A549 (cell line): Measurements from ENCODE around the gene PTPRD. TPM values are rescaled to one million over a fixed set of nuclear protein-coding genes. Genes with fewer than 3 reads are reported as not detected.

ENCODE experiments used
- ATAC-seq, 2 experiments: fragments of 200-7000 bp in 1 of 2; fragments of >200 bp in 1 of 2; cut with Nextera tagmentation in 1 of 2; cut with Tn5 transposase in 1 of 2; 3 replicates each; pipeline versions ENCODE4 v1.8.0 to v1.9.1; 2018 to 2020; ENCODE audit warnings: mild to moderate bottlenecking in 1 of 2, moderate library complexity in 1 of 2
- CTCF ChIA-PET: fragments of 300-600 bp; sonication (Branson Sonifier 250); formaldehyde crosslinking; extraction: SDS; loops from one replicate; lab custom pipeline; 2021; ENCODE audit warnings: antibody characterized with exemption, inconsistent platforms; lab: Yijun Ruan, JAX
- POLR2A ChIA-PET: fragments of 350-600 bp; formaldehyde crosslinking; extraction: SDS; loops from one replicate; lab custom pipeline; 2021; ENCODE audit warnings: antibody characterized with exemption, inconsistent platforms; lab: Yijun Ruan, JAX
- DNase-seq, 2 experiments: peaks; one replicate each; pipeline versions ENCODE4 v3.0.0 to v3.0.0-alpha.2; 2011 to 2016; ENCODE audit warnings: low read depth in 1 of 2, low spot score in 1 of 2
- FAIRE-seq: peaks from 2 replicates; lab custom pipeline; 2011; peaks lifted over from hg19 to GRCh38; lab: Jason Lieb, UNC
- H3K27ac ChIP-seq, 2 experiments: fragments of >200 bp; sonication (Bioruptor Twin); formaldehyde crosslinking; 3 replicates each; pipeline ENCODE4 v1.5.1; 2016 to 2017
- H3K4me1 ChIP-seq: fragments of >200 bp; sonication (Bioruptor Twin); formaldehyde crosslinking; 3 replicates; pipeline ENCODE4 v1.6.1; 2016
- H3K4me2 ChIP-seq: fragments of >200 bp; sonication (Bioruptor Twin); formaldehyde crosslinking; 3 replicates; pipeline ENCODE4 v1.6.1; 2016
- H3K4me3 ChIP-seq: fragments of >200 bp; sonication (Bioruptor Twin); formaldehyde crosslinking; 3 replicates; pipeline ENCODE4 v1.5.1; 2016
- H3K9me3 ChIP-seq: fragments of >200 bp; sonication (Bioruptor Twin); formaldehyde crosslinking; 3 replicates; pipeline ENCODE4 v1.6.1; 2016
- CBX8 ChIP-seq: fragments of 200-600 bp; sonication (generic); IDR thresholded peaks from 2 replicates; pipeline ENCODE4 v1.6.1; 2016
- CEBPB ChIP-seq, 2 experiments: fragments of >200 bp in 1 of 2; sonication (Bioruptor Twin) in 1 of 2; formaldehyde crosslinking in 1 of 2; IDR thresholded peaks; 2 replicates each; pipeline ENCODE4 v1.6.1; 2012 to 2016
- CHD2 ChIP-seq: fragments of 150-350 bp; IDR thresholded peaks from 2 replicates; pipeline ENCODE4 v1.6.1; 2014; ENCODE audit warnings: low read length; ENCODE audit not compliant: partially characterized antibody
- CHD4 ChIP-seq: fragments of 200-600 bp; sonication (generic); IDR thresholded peaks from 2 replicates; pipeline ENCODE4 v1.6.1; 2016; ENCODE audit warnings: antibody characterized with exemption, mild to moderate bottlenecking, borderline replicate concordance
- EHF ChIP-seq: fragments of 250-450 bp; sonication (Bioruptor Pico); IDR thresholded peaks from 2 replicates; pipeline ENCODE4 v1.5.0; 2020; ENCODE audit warnings: mild to moderate bottlenecking
- FOSL2 ChIP-seq, 2 experiments: fragments of 450-650 bp in 1 of 2; fragments of >200 bp in 1 of 2; sonication (Bioruptor Twin) in 1 of 2; formaldehyde crosslinking; IDR thresholded peaks; 2 replicates each; pipeline versions ENCODE4 v1.5.0 to v1.6.1; 2016 to 2020; ENCODE audit warnings: mild to moderate bottlenecking in 1 of 2, moderate library complexity in 1 of 2
- GATA3 ChIP-seq: IDR thresholded peaks from 2 replicates; pipeline ENCODE4 v1.6.1; 2012; ENCODE audit warnings: borderline replicate concordance
- HEYL ChIP-seq: fragments of 250-450 bp; sonication (Bioruptor Pico); IDR thresholded peaks from 2 replicates; pipeline ENCODE4 v1.8.0; 2021; ENCODE audit warnings: mild to moderate bottlenecking, moderate library complexity
- HOXA7 ChIP-seq: fragments of 250-450 bp; sonication (Bioruptor Pico); IDR thresholded peaks from 2 replicates; pipeline ENCODE4 v1.5.0; 2020; ENCODE audit warnings: mild to moderate bottlenecking, moderate library complexity
- HOXB5 ChIP-seq: fragments of 250-450 bp; sonication (Bioruptor Pico); IDR thresholded peaks from 2 replicates; pipeline ENCODE4 v1.5.0; 2020; ENCODE audit warnings: mild to moderate bottlenecking, moderate library complexity
- JUNB ChIP-seq: fragments of >200 bp; sonication (Bioruptor Twin); formaldehyde crosslinking; IDR thresholded peaks from 2 replicates; pipeline ENCODE4 v1.6.1; 2016
- MAFK ChIP-seq: fragments of 450-650 bp; IDR thresholded peaks from 2 replicates; pipeline ENCODE4 v1.6.1; 2014; ENCODE audit not compliant: partially characterized antibody
- MYC ChIP-seq: IDR thresholded peaks from 2 replicates; pipeline ENCODE4 v1.6.1; 2012; ENCODE audit warnings: mild to moderate bottlenecking, inconsistent platforms, low read length, improper control_type of control experiment, borderline replicate concordance
- NFE2L2 ChIP-seq: fragments of 150-350 bp; conservative IDR thresholded peaks from 2 replicates; pipeline ENCODE4 v1.6.1; 2014; ENCODE audit warnings: low read length
- RAD21 ChIP-seq, 2 experiments: fragments of >200 bp in 1 of 2; sonication (Bioruptor Twin) in 1 of 2; formaldehyde crosslinking in 1 of 2; IDR thresholded peaks in 1 of 2; conservative IDR thresholded peaks in 1 of 2; 2 replicates in 1 of 2; 3 replicates in 1 of 2; pipeline ENCODE4 v1.6.1; 2012 to 2018; ENCODE audit warnings: inconsistent platforms in 1 of 2
- RARB ChIP-seq: fragments of 250-450 bp; sonication (Bioruptor Pico); IDR thresholded peaks from 2 replicates; pipeline ENCODE4 v1.8.0; 2021; ENCODE audit warnings: mild to moderate bottlenecking, moderate library complexity
- RFX5 ChIP-seq: fragments of 450-650 bp; IDR thresholded peaks from 2 replicates; pipeline ENCODE4 v1.7.1; 2014; ENCODE audit warnings: antibody characterized with exemption, mild to moderate bottlenecking, moderate library complexity
- RNF2 ChIP-seq: fragments of 200-600 bp; sonication (generic); IDR thresholded peaks from 2 replicates; pipeline ENCODE4 v1.6.1; 2016; ENCODE audit warnings: low read depth, mild to moderate bottlenecking, antibody characterized with exemption, moderate library complexity, borderline replicate concordance
- ZC3H11A ChIP-seq: fragments of 450-650 bp; IDR thresholded peaks from 2 replicates; pipeline ENCODE4 v1.6.1; 2014; ENCODE audit warnings: antibody characterized with exemption, mild to moderate bottlenecking
- ZFP36 ChIP-seq: fragments of 450-650 bp; IDR thresholded peaks from 2 replicates; pipeline ENCODE4 v1.6.1; 2014; ENCODE audit warnings: borderline replicate concordance; ENCODE audit not compliant: partially characterized antibody
- WGBS: methylation state at CpG from one replicate; pipeline ENCODE4 v1.1.6; 2017; ENCODE audit errors: missing lambda C conversion rate; 5-methylcytosine and 5-hydroxymethylcytosine counted together
- polyA plus RNA-seq, 4 experiments: library from polyadenylated mRNA; depleted of rRNA in 3 of 4; stranded (reverse); fragments of >200 nt; fragmentation: RNase III in 1 of 4; extraction: RNeasy Plus Mini Kit Qiagen cat#74134 plus additional on column Dnase treatment in 1 of 4; gene quantifications; 2 replicates in 3 of 4; 3 replicates in 1 of 4; pipeline ENCODE4 v1.2.3, GENCODE V29; 2011 to 2017
- TF ChIP-seq, protein P1 (sequence below): IDR thresholded peaks from 2 replicates; pipeline ENCODE4 v1.6.1; 2012; ENCODE audit warnings: low read depth, borderline replicate concordance
- TF ChIP-seq, protein P2 (sequence below): fragments of >200 bp; sonication (Bioruptor Twin); formaldehyde crosslinking; IDR thresholded peaks from 3 replicates; pipeline ENCODE4 v1.5.1; 2016
- TF ChIP-seq, protein P3 (sequence below): fragments of 150-350 bp; IDR thresholded peaks from 2 replicates; pipeline ENCODE4 v1.6.1; 2014; ENCODE audit warnings: low read depth, mild to moderate bottlenecking, low read length
- TF ChIP-seq, protein P4 (sequence below): fragments of 200-600 bp; sonication (generic); IDR thresholded peaks from 2 replicates; pipeline ENCODE4 v1.6.1; 2016; ENCODE audit warnings: antibody characterized with exemption, mild to moderate bottlenecking, moderate library complexity
- TF ChIP-seq, protein P5 (sequence below): IDR thresholded peaks from 2 replicates; pipeline ENCODE4 v1.6.1; 2012
- TF ChIP-seq, protein P6 (sequence below): IDR thresholded peaks from 2 replicates; pipeline ENCODE4 v1.6.1; 2012

The PTPRD gene
- polyA plus RNA-seq, 2 of the 4 experiments (the other 2 are of a cell fraction), result 0.39 to 1.3 TPM

DNA sequence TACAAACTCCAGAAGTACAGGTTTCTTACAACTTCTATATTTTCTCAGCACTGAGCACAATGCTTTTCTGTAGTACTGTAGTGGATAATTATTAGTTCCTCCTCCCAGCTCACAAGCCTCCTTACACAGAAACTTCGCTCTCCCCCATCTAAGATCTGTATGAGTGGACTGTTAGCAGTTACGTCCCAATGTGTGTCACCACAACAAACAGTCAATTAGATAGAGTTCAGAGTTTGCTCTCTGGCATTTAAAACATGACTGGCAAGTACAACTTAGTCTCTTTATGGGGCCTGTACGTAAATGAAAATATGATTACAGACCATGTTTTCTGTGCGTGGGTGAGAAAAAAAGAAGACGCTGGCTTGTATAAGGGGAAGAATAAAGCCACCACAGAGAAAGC, 2181.9 kb downstream of the PTPRD start:
- no peak overlapping the region for H3K4me3 ChIP-seq
- POLR2A ChIA-PET, result no interaction called here
- H3K27ac ChIP-seq, result no peak overlapping the region
- FAIRE-seq, result no peak
- no peak for ATAC-seq
- H3K9me3 ChIP-seq, result no peaks in the 10 kb centered on the region
- no peak overlapping the region for H3K4me2 ChIP-seq
- no peaks in the 10 kb centered on the region for H3K4me1 ChIP-seq
- CTCF ChIA-PET, result no interaction called here
- TF ChIP-seq CHD2 (no peak), HOXA7 (no peak), RARB (no peak), JUNB (no peak), RNF2 (no peak), EHF (CRISPR knock-in tag) (no peak), MAFK (no peak), CBX8 (no peak), CHD4 (no peak)
- TF ChIP-seq, protein P1, sequence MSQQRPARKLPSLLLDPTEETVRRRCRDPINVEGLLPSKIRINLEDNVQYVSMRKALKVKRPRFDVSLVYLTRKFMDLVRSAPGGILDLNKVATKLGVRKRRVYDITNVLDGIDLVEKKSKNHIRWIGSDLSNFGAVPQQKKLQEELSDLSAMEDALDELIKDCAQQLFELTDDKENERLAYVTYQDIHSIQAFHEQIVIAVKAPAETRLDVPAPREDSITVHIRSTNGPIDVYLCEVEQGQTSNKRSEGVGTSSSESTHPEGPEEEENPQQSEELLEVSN, result no peak
- DNase-seq, result no peak
- 20% methylated on average over 5 of the region's 5 CpGs for WGBS

DNA sequence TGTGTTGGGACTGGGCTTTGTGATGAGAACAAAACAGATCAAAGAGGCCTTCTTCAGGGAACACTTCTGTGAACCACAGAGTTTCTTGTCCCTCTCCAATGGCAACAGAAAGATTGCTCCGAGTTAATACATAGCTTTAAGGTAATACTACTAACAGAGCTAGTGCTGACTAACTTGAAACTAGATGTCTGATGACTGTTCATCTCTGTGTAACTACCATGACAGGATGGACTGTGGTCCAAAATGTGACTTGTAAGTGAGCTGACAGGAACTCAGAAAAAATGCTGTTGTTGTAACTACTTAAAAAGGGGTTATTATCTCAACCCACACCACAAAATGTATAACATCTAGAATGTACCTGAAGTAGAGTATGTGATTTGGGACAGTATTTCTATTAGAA, 2183.0 kb downstream of the PTPRD start:
- Histone ChIP-seq H3K27ac (no peak overlapping the region), H3K4me2 (no peak overlapping the region), H3K4me3 (no peak overlapping the region)
- ChIA-PET CTCF (interaction anchor here (1.3 kb wide), 1 partner anchor 11 kb away, joined by 3 read pairs; no protein-coding TSS in a partner anchor), POLR2A (no interaction called here)
- 0% methylated on average over 1 of the region's 1 CpG for WGBS
- no peak for DNase-seq
- TF ChIP-seq RFX5, result no peak
- no peak for TF ChIP-seq HOXB5 (CRISPR knock-in tag)
- no peak for TF ChIP-seq CBX8
- no peak for TF ChIP-seq NFE2L2
- no peak for TF ChIP-seq MYC
- TF ChIP-seq GATA3, result no peak
- TF ChIP-seq ZC3H11A, result no peak
- TF ChIP-seq, protein P2, sequence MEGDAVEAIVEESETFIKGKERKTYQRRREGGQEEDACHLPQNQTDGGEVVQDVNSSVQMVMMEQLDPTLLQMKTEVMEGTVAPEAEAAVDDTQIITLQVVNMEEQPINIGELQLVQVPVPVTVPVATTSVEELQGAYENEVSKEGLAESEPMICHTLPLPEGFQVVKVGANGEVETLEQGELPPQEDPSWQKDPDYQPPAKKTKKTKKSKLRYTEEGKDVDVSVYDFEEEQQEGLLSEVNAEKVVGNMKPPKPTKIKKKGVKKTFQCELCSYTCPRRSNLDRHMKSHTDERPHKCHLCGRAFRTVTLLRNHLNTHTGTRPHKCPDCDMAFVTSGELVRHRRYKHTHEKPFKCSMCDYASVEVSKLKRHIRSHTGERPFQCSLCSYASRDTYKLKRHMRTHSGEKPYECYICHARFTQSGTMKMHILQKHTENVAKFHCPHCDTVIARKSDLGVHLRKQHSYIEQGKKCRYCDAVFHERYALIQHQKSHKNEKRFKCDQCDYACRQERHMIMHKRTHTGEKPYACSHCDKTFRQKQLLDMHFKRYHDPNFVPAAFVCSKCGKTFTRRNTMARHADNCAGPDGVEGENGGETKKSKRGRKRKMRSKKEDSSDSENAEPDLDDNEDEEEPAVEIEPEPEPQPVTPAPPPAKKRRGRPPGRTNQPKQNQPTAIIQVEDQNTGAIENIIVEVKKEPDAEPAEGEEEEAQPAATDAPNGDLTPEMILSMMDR, result no peak
- TF ChIP-seq, protein P3, sequence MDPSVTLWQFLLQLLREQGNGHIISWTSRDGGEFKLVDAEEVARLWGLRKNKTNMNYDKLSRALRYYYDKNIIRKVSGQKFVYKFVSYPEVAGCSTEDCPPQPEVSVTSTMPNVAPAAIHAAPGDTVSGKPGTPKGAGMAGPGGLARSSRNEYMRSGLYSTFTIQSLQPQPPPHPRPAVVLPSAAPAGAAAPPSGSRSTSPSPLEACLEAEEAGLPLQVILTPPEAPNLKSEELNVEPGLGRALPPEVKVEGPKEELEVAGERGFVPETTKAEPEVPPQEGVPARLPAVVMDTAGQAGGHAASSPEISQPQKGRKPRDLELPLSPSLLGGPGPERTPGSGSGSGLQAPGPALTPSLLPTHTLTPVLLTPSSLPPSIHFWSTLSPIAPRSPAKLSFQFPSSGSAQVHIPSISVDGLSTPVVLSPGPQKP, result no peak
- no peak for TF ChIP-seq MAFK
- TF ChIP-seq, protein P4, sequence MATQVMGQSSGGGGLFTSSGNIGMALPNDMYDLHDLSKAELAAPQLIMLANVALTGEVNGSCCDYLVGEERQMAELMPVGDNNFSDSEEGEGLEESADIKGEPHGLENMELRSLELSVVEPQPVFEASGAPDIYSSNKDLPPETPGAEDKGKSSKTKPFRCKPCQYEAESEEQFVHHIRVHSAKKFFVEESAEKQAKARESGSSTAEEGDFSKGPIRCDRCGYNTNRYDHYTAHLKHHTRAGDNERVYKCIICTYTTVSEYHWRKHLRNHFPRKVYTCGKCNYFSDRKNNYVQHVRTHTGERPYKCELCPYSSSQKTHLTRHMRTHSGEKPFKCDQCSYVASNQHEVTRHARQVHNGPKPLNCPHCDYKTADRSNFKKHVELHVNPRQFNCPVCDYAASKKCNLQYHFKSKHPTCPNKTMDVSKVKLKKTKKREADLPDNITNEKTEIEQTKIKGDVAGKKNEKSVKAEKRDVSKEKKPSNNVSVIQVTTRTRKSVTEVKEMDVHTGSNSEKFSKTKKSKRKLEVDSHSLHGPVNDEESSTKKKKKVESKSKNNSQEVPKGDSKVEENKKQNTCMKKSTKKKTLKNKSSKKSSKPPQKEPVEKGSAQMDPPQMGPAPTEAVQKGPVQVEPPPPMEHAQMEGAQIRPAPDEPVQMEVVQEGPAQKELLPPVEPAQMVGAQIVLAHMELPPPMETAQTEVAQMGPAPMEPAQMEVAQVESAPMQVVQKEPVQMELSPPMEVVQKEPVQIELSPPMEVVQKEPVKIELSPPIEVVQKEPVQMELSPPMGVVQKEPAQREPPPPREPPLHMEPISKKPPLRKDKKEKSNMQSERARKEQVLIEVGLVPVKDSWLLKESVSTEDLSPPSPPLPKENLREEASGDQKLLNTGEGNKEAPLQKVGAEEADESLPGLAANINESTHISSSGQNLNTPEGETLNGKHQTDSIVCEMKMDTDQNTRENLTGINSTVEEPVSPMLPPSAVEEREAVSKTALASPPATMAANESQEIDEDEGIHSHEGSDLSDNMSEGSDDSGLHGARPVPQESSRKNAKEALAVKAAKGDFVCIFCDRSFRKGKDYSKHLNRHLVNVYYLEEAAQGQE, result no peak
- no peak for TF ChIP-seq RAD21 (conservative IDR thresholded peaks at IDR 0.05 in 1 of 2, IDR thresholded peaks at IDR 0.05 in 1 of 2)
- TF ChIP-seq HEYL, result no peak
- no peak for TF ChIP-seq JUNB
- TF ChIP-seq FOSL2 (IDR thresholded peaks at IDR 0.05), result no peak
- no peak for TF ChIP-seq FOSL2 (CRISPR knock-in tag; IDR thresholded peaks at IDR 0.05)
- TF ChIP-seq, protein P5, sequence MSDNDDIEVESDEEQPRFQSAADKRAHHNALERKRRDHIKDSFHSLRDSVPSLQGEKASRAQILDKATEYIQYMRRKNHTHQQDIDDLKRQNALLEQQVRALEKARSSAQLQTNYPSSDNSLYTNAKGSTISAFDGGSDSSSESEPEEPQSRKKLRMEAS, result no peak
- TF ChIP-seq, protein P6, sequence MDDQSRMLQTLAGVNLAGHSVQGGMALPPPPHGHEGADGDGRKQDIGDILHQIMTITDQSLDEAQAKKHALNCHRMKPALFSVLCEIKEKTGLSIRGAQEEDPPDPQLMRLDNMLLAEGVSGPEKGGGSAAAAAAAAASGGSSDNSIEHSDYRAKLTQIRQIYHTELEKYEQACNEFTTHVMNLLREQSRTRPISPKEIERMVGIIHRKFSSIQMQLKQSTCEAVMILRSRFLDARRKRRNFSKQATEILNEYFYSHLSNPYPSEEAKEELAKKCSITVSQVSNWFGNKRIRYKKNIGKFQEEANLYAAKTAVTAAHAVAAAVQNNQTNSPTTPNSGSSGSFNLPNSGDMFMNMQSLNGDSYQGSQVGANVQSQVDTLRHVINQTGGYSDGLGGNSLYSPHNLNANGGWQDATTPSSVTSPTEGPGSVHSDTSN, result no peak
- no peak for TF ChIP-seq ZFP36
- no peak for TF ChIP-seq CEBPB (IDR thresholded peaks at IDR 0.05)
- TF ChIP-seq, all 56 proteins: peak for 0
- no peak for ATAC-seq
- FAIRE-seq, result no peak
- no peaks in the 10 kb centered on the region for H3K4me1 ChIP-seq
- no peaks in the 10 kb centered on the region for H3K9me3 ChIP-seq
